Activated CD4-positive, alpha-beta memory T cell treated with anti-CD3 and anti-CD28 coated beads, Interleukin-2, amount 10 ng/mL, durations not matched to agents 7 days and 5 days (primary cell): Measurements from ENCODE around the gene GPC3. TPM values are rescaled to one million over a fixed set of nuclear protein-coding genes. Genes with fewer than 3 reads are reported as not detected.

Experiments used
- CTCF ChIA-PET: fragments of 350-600 bp; sonication (Branson Sonifier 250); formaldehyde crosslinking; loops from one replicate; lab custom pipeline; 2021; ENCODE audit warnings: antibody characterized with exemption, inconsistent platforms; lab: Charles Lee
- POLR2A ChIA-PET: fragments of 350-600 bp; sonication (Branson Sonifier 250); formaldehyde crosslinking; loops from one replicate; lab custom pipeline; 2021; ENCODE audit warnings: antibody characterized with exemption; lab: Charles Lee
- DNase-seq: peaks from one replicate; pipeline ENCODE4 v3.0.0-alpha.2; 2020
- H3K27ac Mint-ChIP-seq: one replicate; pipeline ENCODE4 v1.8.0; 2021; ENCODE audit warnings: mild to moderate bottlenecking, mixed read lengths
- H3K27me3 Mint-ChIP-seq: one replicate; pipeline ENCODE4 v1.8.0; 2021; ENCODE audit warnings: mixed read lengths
- H3K36me3 Mint-ChIP-seq: one replicate; pipeline ENCODE4 v1.8.0; 2021; ENCODE audit warnings: low read depth, mixed read lengths
- H3K4me1 Mint-ChIP-seq: one replicate; pipeline ENCODE4 v1.8.0; 2021; ENCODE audit warnings: mixed read lengths
- H3K4me3 Mint-ChIP-seq: one replicate; pipeline ENCODE4 v1.8.0; 2021; ENCODE audit warnings: mild to moderate bottlenecking, mixed read lengths
- H3K9me3 Mint-ChIP-seq: one replicate; pipeline ENCODE4 v1.8.0; 2021; ENCODE audit warnings: mixed read lengths
- total RNA-seq, 2 experiments: library from RNA; stranded (reverse); gene quantifications; one replicate each; pipeline ENCODE4 v1.2.3, GENCODE V29; 2021

Gene GPC3
- total RNA-seq, 2 experiments from 2014 or later: 0.08 to 0.13 TPM

DNA sequence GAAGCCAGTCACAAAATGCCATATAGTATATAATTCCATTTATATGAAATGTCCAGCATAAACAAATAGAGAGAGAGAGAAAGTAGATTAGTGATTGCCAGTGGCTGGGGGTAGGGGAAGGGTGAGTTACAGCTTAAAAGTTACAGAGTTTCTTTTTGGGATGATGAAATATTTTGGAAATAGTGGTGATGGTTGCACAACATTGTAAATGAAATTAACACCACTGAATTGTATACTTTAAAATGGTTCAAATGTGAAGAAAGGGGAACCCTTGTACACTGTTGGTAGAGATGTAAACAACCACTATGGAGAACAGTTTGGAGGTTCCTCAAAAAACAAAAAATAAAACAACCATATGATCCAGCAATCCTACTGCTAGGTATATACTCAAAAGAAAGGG lies 439.0 kb downstream of the GPC3 start:
- CTCF ChIA-PET: no interaction called here
- H3K4me3 Mint-ChIP-seq: no peak overlapping the region
- no peaks in the 10 kb centered on the region for H3K36me3 Mint-ChIP-seq
- H3K27ac Mint-ChIP-seq: no peak overlapping the region
- H3K27me3 Mint-ChIP-seq: no peaks in the 10 kb centered on the region
- H3K4me1 Mint-ChIP-seq: no peaks in the 10 kb centered on the region
- no peak for DNase-seq
- POLR2A ChIA-PET: no interaction called here
- no peaks in the 10 kb centered on the region for H3K9me3 Mint-ChIP-seq

DNA sequence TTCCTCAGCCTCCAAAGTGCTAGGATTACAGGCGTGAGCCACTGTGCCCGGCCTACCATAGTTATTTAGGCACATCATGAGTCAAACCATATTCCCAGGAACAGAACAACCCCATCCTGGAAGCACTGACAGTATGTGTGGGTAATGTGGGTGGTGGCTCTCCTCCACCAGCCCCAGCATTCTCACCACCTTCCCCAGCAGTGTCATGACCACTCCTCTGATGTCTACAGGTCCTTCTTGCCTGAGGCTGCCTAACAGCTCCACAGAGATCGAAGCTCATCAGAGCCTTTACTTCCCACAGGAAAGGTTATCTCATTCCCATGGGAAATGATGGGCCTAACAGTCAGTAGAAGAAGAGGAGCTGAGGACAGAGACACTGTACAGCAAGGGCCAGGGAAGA lies 440.6 kb downstream of the GPC3 start:
- Mint-ChIP-seq H3K27ac (no peak overlapping the region), H3K4me1 (no peaks in the 10 kb centered on the region), H3K36me3 (no peaks in the 10 kb centered on the region), H3K27me3 (no peaks in the 10 kb centered on the region), H3K9me3 (no peaks in the 10 kb centered on the region), H3K4me3 (no peak overlapping the region)
- DNase-seq: no peak
- ChIA-PET POLR2A (no interaction called here), CTCF (no interaction called here)

DNA sequence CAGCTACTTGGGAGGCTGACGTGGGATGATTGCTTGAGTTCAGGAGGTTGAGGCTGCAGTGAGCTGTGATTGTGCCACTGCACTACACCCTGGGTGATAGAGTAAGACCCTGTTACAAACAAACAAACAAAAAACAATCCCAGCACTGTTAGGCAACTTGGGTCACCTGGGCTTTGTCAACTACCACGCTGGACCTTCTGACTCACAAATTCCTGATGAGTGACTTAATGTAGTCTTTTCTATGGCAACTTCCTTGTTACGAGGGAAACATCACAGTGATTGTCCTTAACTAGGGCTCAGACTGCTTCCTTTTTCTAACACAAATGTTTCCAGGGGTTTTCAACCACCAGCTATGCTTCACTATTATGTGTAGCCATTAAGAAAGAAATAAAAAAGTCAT lies 441.3 kb downstream of the GPC3 start:
- POLR2A ChIA-PET: no interaction called here
- DNase-seq: no peak
- CTCF ChIA-PET: no interaction called here

DNA sequence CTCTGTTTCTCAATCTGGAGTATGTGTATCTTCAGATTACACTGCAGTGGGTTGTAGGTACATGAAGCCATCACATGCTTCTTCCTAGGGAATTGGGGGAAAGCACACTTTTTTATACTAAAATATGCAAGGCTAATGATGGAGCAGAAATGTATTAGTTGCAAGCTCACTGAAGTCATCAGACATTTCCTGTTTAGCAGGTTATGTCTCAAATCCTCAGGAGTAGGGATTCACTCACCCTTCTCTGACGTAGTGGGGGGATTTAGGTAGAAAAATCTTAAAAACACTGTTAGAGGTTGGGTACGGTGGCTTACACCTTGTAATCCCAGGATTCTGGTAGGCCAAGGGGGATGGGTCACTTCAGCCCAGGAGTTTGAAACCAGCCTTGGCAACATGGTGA lies 441.7 kb downstream of the GPC3 start:
- Mint-ChIP-seq H3K36me3 (no peaks in the 10 kb centered on the region), H3K27me3 (no peaks in the 10 kb centered on the region), H3K4me1 (no peaks in the 10 kb centered on the region), H3K27ac (no peak overlapping the region), H3K4me3 (no peak overlapping the region), H3K9me3 (no peaks in the 10 kb centered on the region)
- ChIA-PET CTCF (no interaction called here), POLR2A (no interaction called here)
- no peak for DNase-seq

More for the DNA sequence above, 441.3 kb downstream of the GPC3 start:
- Mint-ChIP-seq H3K27me3 (no peaks in the 10 kb centered on the region), H3K9me3 (no peaks in the 10 kb centered on the region), H3K36me3 (no peaks in the 10 kb centered on the region), H3K27ac (no peak overlapping the region), H3K4me1 (no peaks in the 10 kb centered on the region), H3K4me3 (no peak overlapping the region)

DNA sequence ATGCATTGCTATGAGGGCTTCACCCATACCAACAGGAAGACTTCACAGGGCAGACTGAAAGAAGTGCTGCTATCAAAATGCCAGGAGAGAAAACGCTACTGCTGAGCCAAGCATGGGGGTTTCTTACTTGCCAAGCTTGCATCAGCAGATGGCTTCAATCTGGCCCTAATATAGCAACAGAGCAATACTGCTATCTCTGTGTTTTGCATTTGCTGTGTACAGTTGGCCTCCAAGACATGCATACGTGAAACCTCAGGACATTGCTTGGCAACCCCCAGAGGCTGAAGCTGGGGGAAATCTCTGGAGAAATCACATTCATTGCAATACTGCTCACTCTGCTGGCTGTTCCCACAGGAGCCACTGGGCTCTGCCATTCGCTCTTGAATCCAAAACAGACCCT lies 442.9 kb downstream of the GPC3 start:
- Mint-ChIP-seq H3K4me3 (no peak overlapping the region), H3K9me3 (no peaks in the 10 kb centered on the region), H3K27me3 (no peaks in the 10 kb centered on the region), H3K36me3 (no peaks in the 10 kb centered on the region), H3K27ac (no peak overlapping the region), H3K4me1 (no peaks in the 10 kb centered on the region)
- CTCF ChIA-PET: no interaction called here
- no peak for DNase-seq
- POLR2A ChIA-PET: no interaction called here

DNA sequence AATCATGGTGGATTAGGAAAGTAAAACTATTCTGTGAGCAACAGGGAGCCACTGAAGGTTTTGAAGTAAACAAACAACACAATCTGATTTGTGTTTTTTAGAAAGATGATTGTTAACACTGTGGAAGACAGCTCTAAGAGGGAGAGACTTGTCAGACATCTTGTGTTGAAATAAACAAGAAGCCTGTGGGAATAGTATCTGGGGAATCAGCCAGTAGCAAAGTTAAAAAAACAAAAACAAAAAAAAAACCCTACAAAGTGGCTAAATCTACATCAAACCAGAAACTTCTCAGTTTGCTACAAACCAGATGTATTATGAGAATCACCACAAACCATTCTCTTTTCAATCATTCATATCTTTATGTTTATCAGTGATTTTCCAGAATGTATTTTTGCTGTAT lies 444.4 kb downstream of the GPC3 start:
- no peaks in the 10 kb centered on the region for H3K36me3 Mint-ChIP-seq
- no peaks in the 10 kb centered on the region for H3K27me3 Mint-ChIP-seq
- CTCF ChIA-PET: no interaction called here
- no peak for DNase-seq
- no peak overlapping the region for H3K27ac Mint-ChIP-seq
- H3K4me1 Mint-ChIP-seq: no peaks in the 10 kb centered on the region
- no peak overlapping the region for H3K4me3 Mint-ChIP-seq
- POLR2A ChIA-PET: no interaction called here
- no peaks in the 10 kb centered on the region for H3K9me3 Mint-ChIP-seq

DNA sequence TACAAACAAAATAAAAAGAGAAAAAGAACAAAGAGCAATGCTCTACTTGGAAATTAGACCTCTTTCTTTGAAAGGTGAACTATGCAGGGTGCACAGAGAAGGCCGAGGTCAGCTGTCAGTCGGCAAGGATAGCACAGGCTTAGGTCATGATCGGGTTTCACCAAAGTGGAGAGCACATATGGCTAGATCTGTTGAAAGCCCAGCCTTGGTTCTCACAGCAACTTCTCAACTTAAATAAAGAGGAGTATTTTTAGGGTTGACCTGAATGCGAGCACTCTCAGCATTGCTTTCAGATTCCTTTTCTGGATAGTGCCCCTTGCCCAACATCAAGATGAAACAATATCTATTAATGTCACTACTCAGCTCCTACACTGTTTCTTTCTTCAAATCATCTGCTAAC lies 447.2 kb downstream of the GPC3 start:
- DNase-seq: no peak
- CTCF ChIA-PET: no interaction called here

DNA sequence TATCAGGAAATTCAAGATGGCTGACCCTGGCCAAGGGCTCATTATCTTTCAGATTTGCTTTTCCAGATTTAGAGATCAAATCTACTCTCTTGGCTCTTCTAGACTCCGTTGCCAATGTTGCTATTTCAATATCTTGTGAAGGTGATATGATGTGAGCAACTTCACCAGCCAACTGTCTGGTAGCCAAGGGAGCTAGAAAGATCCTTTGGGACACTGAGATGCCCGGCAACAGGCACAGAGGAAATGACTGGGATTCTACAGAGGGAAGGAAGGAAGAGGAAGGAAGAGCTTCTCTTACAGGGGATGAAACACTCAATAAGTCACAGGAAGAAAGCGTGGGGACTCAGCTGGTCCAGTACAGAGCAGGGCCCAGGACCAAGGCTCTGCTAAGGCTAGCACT lies 448.3 kb downstream of the GPC3 start:
- H3K36me3 Mint-ChIP-seq: no peaks in the 10 kb centered on the region
- no peak overlapping the region for H3K4me3 Mint-ChIP-seq

More for the DNA sequence above, 447.2 kb downstream of the GPC3 start:
- POLR2A ChIA-PET: no interaction called here
- no peaks in the 10 kb centered on the region for H3K9me3 Mint-ChIP-seq
- H3K27ac Mint-ChIP-seq: no peak overlapping the region
- H3K27me3 Mint-ChIP-seq: no peaks in the 10 kb centered on the region
- no peaks in the 10 kb centered on the region for H3K4me1 Mint-ChIP-seq
- no peaks in the 10 kb centered on the region for H3K36me3 Mint-ChIP-seq
- H3K4me3 Mint-ChIP-seq: no peak overlapping the region

DNA sequence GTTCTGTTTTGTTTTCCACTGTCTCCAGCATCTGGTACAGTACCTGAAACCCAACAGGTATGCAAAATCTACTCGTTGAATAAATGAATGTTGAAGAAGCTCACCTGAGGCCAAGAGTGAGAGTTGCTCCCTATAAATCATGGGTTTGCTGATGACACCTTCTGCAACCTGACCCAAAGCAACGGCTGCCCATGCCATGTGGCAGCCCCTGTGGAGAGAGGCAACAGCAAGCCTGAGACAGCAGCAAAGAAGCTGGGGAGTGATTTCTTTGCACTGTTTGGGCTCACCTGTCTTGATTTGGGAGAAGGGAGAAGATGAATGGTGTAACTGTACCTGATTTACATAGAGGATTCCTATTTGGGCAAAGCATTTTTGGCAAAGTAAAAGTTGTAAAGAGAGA lies 450.3 kb downstream of the GPC3 start:
- H3K4me1 Mint-ChIP-seq: no peaks in the 10 kb centered on the region
- CTCF ChIA-PET: no interaction called here
- H3K9me3 Mint-ChIP-seq: no peaks in the 10 kb centered on the region

More for the DNA sequence above, 448.3 kb downstream of the GPC3 start:
- DNase-seq: no peak
- Mint-ChIP-seq H3K9me3 (no peaks in the 10 kb centered on the region), H3K27ac (no peak overlapping the region), H3K27me3 (no peaks in the 10 kb centered on the region), H3K4me1 (no peaks in the 10 kb centered on the region)
- ChIA-PET CTCF (no interaction called here), POLR2A (no interaction called here)

DNA sequence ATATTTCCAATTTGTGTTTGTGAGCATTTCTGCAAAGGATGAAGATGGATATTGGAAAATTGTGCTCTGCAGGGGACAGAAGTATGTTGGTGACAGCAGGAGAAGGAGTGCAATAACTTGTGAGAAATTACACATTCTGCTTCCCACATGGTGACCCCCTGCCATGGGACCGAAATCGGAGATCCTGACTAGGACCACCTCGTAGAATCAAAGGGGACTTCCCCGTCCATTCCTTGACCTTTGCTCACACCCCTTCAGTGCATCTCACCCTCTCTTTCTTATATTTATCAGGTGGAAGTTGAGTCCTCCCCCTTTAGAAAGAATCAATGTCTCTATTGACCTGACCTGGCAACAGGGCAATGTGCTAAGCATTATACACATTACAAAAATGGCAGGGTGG lies 451.2 kb downstream of the GPC3 start:
- no peaks in the 10 kb centered on the region for H3K36me3 Mint-ChIP-seq
- H3K4me1 Mint-ChIP-seq: no peaks in the 10 kb centered on the region
- H3K4me3 Mint-ChIP-seq: no peak overlapping the region
- no peaks in the 10 kb centered on the region for H3K27me3 Mint-ChIP-seq
- CTCF ChIA-PET: no interaction called here
- no peak overlapping the region for H3K27ac Mint-ChIP-seq
- H3K9me3 Mint-ChIP-seq: no peaks in the 10 kb centered on the region
- DNase-seq: no peak
- POLR2A ChIA-PET: no interaction called here

More for the DNA sequence above, 450.3 kb downstream of the GPC3 start:
- no peaks in the 10 kb centered on the region for H3K36me3 Mint-ChIP-seq
- POLR2A ChIA-PET: no interaction called here
- H3K27me3 Mint-ChIP-seq: no peaks in the 10 kb centered on the region
- no peak overlapping the region for H3K4me3 Mint-ChIP-seq
- no peak overlapping the region for H3K27ac Mint-ChIP-seq
- no peak for DNase-seq

DNA sequence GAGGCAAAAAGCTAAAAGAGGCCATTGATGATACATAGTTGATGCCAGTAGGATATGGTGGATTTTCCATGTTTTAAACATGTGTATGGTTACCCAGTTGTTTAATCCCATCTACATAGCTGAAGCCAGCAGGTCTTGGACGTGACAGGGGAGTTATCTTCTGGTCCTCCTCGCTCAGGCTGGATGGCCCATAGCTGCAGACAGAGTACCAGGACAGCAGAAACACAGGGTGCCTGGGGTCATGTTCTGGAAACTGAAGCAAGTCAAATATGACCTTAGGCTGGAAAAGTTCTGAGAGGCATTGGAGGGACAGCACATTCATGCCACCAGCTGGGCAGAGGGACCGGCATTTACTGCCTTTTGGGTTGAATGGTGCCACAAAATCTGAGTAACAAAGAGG lies 452.1 kb downstream of the GPC3 start:
- no peak for DNase-seq
- Mint-ChIP-seq H3K4me1 (no peaks in the 10 kb centered on the region), H3K9me3 (no peaks in the 10 kb centered on the region), H3K27ac (no peak overlapping the region), H3K36me3 (no peaks in the 10 kb centered on the region), H3K4me3 (no peak overlapping the region), H3K27me3 (no peaks in the 10 kb centered on the region)
- POLR2A ChIA-PET: no interaction called here
- CTCF ChIA-PET: no interaction called here

DNA sequence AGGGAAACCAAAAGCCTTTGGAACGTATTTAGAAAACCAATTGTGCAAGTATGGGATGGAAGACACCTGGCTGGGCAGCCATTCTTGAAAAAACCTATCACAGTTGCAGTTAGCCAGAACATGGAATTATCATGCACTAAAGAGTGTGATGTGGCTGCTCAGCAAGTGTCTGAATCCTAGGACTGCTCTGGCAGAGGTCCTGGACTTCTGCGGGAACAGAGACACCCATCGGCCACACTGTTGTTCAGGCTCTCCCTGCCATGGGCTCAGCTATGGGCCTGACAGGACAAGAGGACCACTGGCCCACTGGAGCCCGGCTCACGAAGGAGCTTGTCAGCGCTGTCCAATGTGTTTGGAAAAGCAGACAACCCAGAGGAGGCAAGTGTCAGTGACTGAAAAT lies 454.4 kb downstream of the GPC3 start:
- H3K27me3 Mint-ChIP-seq: no peaks in the 10 kb centered on the region
- H3K4me1 Mint-ChIP-seq: no peaks in the 10 kb centered on the region
- H3K36me3 Mint-ChIP-seq: no peaks in the 10 kb centered on the region
- H3K4me3 Mint-ChIP-seq: no peak overlapping the region
- H3K27ac Mint-ChIP-seq: no peak overlapping the region
- no peak for DNase-seq
- CTCF ChIA-PET: no interaction called here
- POLR2A ChIA-PET: no interaction called here
- H3K9me3 Mint-ChIP-seq: no peaks in the 10 kb centered on the region

DNA sequence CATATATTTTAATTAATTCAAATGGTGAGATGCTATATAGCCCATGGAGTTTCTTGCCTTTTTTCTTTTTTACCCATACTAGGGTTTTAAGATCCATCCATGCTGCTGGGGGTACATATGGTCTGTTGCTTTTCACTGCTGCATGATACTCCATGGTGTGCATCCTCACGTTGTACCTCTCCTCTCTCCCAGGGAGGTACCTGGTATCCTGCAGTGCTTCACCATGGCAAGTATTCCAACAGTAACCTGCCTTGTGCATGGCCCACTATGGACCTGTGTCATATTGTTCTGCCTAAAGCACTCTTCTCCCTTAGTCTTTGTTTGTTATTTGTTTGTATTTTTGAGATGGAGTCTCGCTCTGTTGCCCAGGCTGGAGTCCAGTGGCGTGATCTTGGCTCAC lies 455.8 kb downstream of the GPC3 start:
- H3K4me1 Mint-ChIP-seq: no peaks in the 10 kb centered on the region
- POLR2A ChIA-PET: no interaction called here
- DNase-seq: no peak
- H3K36me3 Mint-ChIP-seq: no peaks in the 10 kb centered on the region
- no peaks in the 10 kb centered on the region for H3K9me3 Mint-ChIP-seq
- no peak overlapping the region for H3K4me3 Mint-ChIP-seq
- no peaks in the 10 kb centered on the region for H3K27me3 Mint-ChIP-seq
- H3K27ac Mint-ChIP-seq: no peak overlapping the region
- CTCF ChIA-PET: no interaction called here

DNA sequence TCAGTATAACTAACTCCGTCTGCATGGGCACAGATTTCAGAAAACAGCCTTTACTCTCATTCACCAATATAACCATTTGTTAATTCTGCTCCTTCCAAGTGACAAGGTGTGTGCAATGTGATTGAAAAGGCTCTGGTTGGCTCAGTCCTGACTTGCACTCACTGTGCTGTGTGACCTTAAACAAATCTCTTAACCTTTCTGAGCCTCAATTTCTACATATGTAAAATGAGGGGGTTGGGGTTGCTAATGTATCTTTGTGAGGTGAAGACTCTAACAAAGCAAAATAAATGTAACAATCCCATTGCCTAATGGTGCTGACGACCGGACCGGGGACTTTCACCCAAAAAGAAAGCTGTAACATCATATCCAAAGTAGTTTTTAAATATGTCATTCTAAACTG lies 457.6 kb downstream of the GPC3 start:
- no peak overlapping the region for H3K4me3 Mint-ChIP-seq
- ChIA-PET CTCF (interaction anchor here (0.6 kb wide), 1 partner anchor 137 kb away, joined by 4 read pairs; no protein-coding TSS in a partner anchor), POLR2A (no interaction called here)
- no peaks in the 10 kb centered on the region for H3K27me3 Mint-ChIP-seq
- DNase-seq: no peak
- H3K9me3 Mint-ChIP-seq: no peaks in the 10 kb centered on the region
- no peaks in the 10 kb centered on the region for H3K36me3 Mint-ChIP-seq
- no peaks in the 10 kb centered on the region for H3K4me1 Mint-ChIP-seq
- H3K27ac Mint-ChIP-seq: no peak overlapping the region

DNA sequence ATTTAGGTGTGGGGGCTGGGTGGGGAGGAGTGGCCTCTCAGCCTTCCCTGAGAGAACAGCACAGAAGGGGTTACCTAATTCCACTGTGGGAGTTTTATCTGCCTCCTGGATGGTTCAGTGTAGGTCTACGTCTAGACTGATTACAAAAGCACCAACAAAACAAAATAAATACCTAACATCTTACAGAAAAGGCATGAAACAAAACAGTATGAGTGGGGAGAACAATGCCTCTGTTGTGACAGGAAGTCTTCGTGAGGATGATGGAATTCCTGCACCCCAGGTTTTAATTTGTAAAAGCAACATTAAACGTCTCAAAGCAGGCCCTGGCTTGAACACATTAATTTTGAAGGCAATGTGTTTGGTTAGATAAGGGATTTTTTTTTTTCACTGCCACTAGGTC lies 458.0 kb downstream of the GPC3 start:
- no peak overlapping the region for H3K4me3 Mint-ChIP-seq
- DNase-seq: no peak
- no peak overlapping the region for H3K27ac Mint-ChIP-seq
- H3K4me1 Mint-ChIP-seq: no peaks in the 10 kb centered on the region
- H3K9me3 Mint-ChIP-seq: no peaks in the 10 kb centered on the region
- H3K36me3 Mint-ChIP-seq: no peaks in the 10 kb centered on the region
- ChIA-PET CTCF (no interaction called here), POLR2A (no interaction called here)
- no peaks in the 10 kb centered on the region for H3K27me3 Mint-ChIP-seq
